C4-2B (cell line): ENCODE data around the gene AGBL4.

Source experiments
- H3K27ac ChIP-seq: fragments of 450-650 bp; 2 replicates; pipeline ENCODE4 v1.5.1; 2017
- ZFX ChIP-seq: fragments of 450-650 bp; IDR thresholded peaks from 2 replicates; pipeline ENCODE4 v1.6.1; 2017
- TF ChIP-seq, protein P1 (sequence below): fragments of 450-650 bp; conservative IDR thresholded peaks from 2 replicates; pipeline ENCODE4 v1.5.1; 2017; ENCODE audit warnings: mild to moderate bottlenecking

AGBL4 gene

DNA sequence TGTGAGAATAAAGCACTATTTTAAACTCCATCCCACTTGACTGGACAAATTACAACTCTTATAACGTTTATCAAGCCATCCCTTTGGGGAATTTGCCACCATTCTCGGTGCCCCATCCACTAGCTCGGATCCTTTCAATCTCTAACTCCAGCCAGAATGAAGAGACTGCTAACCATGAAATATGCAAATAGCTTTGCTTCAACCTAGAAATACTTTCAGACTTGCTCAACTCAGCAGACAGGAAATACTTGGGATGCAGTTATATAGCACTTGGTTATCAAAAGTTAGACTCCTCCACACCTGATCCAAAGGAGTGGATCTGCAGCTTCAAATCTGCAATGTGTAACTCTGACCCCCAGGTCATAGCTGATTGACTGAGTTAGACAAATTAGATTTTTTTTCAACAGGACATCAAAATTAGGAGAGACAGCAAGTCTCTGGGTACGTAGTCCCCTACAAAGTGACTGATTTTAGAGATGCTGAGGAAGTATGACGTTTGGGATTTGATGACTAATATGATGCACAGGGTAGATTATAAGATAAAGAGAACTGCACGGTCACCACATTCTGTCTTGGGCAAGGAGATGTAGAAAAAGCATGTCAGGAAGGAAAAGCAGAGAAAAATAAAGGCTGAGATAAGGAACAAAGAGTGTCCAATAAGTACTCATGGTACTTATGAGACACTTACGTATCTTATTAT is 496.0 kb downstream of the AGBL4 start:
- H3K27ac ChIP-seq, result no peak overlapping the region
- TF ChIP-seq ZFX, result no peak
- TF ChIP-seq, protein P1, sequence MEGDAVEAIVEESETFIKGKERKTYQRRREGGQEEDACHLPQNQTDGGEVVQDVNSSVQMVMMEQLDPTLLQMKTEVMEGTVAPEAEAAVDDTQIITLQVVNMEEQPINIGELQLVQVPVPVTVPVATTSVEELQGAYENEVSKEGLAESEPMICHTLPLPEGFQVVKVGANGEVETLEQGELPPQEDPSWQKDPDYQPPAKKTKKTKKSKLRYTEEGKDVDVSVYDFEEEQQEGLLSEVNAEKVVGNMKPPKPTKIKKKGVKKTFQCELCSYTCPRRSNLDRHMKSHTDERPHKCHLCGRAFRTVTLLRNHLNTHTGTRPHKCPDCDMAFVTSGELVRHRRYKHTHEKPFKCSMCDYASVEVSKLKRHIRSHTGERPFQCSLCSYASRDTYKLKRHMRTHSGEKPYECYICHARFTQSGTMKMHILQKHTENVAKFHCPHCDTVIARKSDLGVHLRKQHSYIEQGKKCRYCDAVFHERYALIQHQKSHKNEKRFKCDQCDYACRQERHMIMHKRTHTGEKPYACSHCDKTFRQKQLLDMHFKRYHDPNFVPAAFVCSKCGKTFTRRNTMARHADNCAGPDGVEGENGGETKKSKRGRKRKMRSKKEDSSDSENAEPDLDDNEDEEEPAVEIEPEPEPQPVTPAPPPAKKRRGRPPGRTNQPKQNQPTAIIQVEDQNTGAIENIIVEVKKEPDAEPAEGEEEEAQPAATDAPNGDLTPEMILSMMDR, result no peak

- TF ChIP-seq, protein P1, result no peak
- TF ChIP-seq ZFX, result no peak
Observed at GRCh38 chr1:49526672-49527071, 497.1 kb downstream of the AGBL4 start.

DNA sequence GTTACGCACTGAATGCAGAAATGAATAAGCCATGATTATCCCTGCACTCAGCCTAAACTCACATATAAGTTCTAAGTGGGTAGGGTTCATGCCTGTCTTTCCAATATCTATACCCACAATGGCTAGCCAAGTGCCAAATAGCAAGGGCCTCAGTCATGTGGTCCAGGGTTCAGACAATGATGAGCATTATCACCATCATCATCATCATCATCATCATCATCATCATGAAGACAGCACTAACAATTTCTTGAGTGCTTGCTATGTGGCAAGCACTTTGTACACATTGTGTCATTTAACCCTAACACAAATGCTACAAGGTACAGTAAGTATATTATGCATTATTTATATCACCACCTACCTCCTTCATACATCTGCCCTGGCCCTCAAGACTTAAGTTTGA is 500.0 kb downstream of the AGBL4 start:
- TF ChIP-seq ZFX, result no peak
- TF ChIP-seq, protein P1, result no peak
- H3K27ac ChIP-seq, result no peak overlapping the region

More at GRCh38 chr1:49526672-49527071, 497.1 kb downstream of the AGBL4 start:
- no peak overlapping the region for H3K27ac ChIP-seq

- no peak for TF ChIP-seq ZFX
- TF ChIP-seq, protein P1, result no peak
- no peak overlapping the region for H3K27ac ChIP-seq
Observed at GRCh38 chr1:49466961-49467360, 556.8 kb downstream of the AGBL4 start.

- H3K27ac ChIP-seq, result no peak overlapping the region
- TF ChIP-seq, protein P1, result no peak
- TF ChIP-seq ZFX, result no peak
Observed at GRCh38 chr1:49465486-49466185, 558.1 kb downstream of the AGBL4 start.

- no peak for TF ChIP-seq ZFX
- TF ChIP-seq, protein P1, result no peak
Observed at GRCh38 chr1:49448200-49448599, 575.6 kb downstream of the AGBL4 start.

GRCh38 chr1:49436865-49437264 is 586.9 kb downstream of the AGBL4 start:
- no peak for TF ChIP-seq ZFX
- TF ChIP-seq, protein P1, result no peak
- H3K27ac ChIP-seq, result no peak overlapping the region

More at GRCh38 chr1:49448200-49448599, 575.6 kb downstream of the AGBL4 start:
- H3K27ac ChIP-seq, result no peak overlapping the region
